GM12891 (cell line): ENCODE measurements around the gene SULF2.

Experiments
- DNase-seq: peaks from one replicate; pipeline ENCODE4 v3.0.0; 2011; ENCODE audit warnings: low spot score; ENCODE audit not compliant: insufficient read length
- FAIRE-seq: peaks from 2 replicates; lab custom pipeline; 2011; peaks lifted over from hg19 to GRCh38; lab: Jason Lieb, UNC
- PAX5 ChIP-seq: IDR thresholded peaks from 2 replicates; pipeline ENCODE4 v1.6.1; 2011; ENCODE audit warnings: low read length, moderate library complexity, mild to moderate bottlenecking; ENCODE audit not compliant: insufficient read depth, severe bottlenecking
- POLR2A ChIP-seq: IDR thresholded peaks from 2 replicates; pipeline ENCODE4 v1.6.1; 2011; ENCODE audit warnings: low read depth, low read length, control low read depth
- POLR2AphosphoS5 ChIP-seq: IDR thresholded peaks from 2 replicates; pipeline ENCODE4 v1.6.1; 2011; ENCODE audit warnings: low read depth, low read length, control low read depth
- POU2F2 ChIP-seq: IDR thresholded peaks from 2 replicates; pipeline ENCODE4 v1.6.1; 2011; ENCODE audit warnings: low read depth, mild to moderate bottlenecking, control low read depth, low read length, moderate library complexity
- SPI1 ChIP-seq: IDR thresholded peaks from 2 replicates; pipeline ENCODE4 v1.6.1; 2011; ENCODE audit warnings: low read depth, low read length, control low read depth
- TAF1 ChIP-seq: IDR thresholded peaks from 2 replicates; pipeline ENCODE4 v1.6.1; 2011; ENCODE audit warnings: low read depth, low read length, control low read depth

SULF2 gene

DNA sequence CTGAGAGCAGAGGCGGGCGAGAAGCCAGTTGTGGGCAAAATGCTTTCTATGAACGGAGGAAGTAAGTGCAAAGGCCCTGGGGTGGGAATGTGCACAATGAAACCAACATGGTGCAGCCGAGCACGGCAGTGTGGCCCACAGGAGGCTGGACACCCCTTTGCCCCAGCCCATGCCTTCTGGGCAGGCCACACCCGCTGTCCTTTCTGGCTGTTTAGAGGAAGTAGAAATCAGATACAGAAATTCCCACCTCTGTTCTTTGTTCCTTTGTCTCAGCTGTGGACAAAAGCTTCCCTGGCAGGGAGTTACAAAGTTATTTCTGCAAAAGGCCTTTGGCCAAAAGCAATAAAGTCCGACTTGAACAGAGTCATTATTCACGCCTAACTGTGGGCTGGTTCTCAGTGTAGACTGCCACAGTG is 11.9 kb downstream of the SULF2 start:
- DNase-seq (no peak), FAIRE-seq (no peak)

DNA sequence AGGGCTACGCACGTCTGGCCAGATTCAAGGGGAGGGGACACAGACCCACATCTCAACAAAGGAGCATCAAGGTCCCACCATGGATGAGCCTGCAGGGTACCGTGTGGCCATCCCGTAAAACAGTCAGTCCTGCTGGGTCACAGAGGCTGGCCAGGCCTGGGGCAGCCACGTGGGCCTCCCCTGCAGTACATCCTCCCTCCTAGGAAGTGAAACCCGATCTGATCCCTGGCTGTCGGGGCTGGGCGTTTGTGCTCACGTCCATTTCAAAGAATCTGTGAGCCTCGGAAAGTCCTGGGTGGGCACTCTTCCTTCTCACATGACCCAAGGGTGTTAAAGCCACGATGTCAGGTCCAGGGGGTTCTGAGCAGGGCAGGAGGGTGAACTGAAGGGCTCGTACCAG is 14.3 kb downstream of the SULF2 start:
- no peak for FAIRE-seq
- no peak for DNase-seq
- TF ChIP-seq SPI1 (no peak), TAF1 (no peak), POU2F2 (no peak), POLR2A (no peak), PAX5 (no peak)

More for the DNA sequence above, 11.9 kb downstream of the SULF2 start:
- TF ChIP-seq POLR2A (no peak), POU2F2 (no peak), TAF1 (no peak), POLR2AphosphoS5 (no peak), PAX5 (no peak), SPI1 (no peak)

DNA sequence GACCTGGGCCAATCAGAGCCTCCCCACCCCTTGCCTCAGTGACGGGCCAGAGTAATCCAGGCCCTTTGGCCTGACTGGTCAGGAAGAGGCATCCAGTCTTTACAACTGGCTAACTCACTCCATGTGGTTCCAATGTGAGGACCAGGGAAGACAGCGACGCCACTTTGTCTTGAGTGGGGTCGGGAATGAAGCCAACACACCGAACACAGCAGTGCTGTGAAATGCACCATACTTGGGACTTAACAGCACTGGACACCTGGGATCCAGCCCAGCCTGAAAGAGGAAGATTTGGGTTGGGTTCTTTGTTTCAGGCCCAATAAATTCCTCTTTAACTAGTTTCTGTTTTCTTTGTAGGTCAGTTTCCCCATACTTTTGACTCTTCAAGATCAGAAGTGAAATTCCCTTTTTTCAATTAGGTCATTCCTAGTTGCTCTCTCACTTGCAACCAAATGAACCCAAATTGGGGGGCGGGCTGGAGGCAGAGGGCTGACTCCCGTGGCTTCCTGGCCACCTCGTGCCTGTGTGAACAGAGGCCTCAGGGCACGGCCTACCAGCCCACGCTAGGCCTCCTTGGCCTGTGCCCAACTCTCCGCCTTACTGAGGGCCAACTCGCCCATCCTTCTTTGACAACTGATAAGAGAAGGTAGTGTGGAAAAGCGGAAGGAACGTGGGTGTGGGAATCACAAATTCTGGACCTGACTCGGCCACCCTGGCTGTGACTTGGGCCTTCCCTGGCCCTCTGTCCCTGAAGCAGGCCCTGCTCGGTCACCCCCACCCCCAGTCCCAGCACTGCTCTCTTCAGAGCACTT is 17.1 kb downstream of the SULF2 start:
- no peak for FAIRE-seq
- no peak for DNase-seq
- TF ChIP-seq TAF1 (no peak), PAX5 (no peak), POLR2A (no peak), POU2F2 (no peak), SPI1 (no peak), POLR2AphosphoS5 (no peak)

DNA sequence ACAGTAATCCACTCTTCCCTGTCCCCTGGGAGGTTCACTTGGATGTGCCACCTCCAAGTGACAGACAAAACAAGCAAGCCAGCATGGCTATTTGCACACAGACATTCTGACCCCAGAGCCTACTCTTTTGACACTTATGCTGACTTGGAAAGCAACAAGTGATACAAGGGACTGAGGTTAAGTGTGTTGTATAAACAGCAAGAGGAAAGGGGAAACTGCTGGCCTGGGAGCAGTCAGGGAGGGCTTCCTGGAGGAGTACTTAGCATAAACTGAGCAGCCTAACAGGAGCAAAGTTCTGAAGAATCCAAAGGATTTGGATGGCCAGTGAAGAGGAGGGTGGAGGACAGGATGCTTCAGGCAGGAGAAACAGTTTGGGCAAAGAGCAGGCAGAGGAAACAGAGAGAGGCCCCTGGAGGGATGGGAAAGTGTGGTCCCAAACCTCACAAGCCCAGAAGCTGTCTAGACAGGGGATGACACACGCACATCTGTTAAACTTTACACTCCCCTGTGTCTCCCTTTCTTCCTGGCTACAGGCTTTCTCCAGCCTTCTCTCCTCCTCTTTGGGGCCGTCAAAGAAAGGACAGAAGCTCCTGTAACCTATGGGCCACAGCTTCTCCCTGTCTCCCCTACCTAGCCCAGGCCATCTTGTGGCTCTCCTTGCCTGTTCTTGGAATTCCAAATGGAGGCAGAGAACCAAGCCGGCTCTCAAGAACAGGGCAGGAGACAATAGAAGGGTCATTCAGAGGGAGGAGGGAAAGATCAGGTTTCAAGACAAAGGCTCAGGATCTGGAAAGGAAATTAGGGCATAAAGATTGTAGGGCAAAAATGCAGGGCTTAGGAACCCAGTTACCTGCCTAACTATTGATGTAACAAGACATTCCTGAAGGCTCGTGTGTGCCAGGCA is 19.3 kb downstream of the SULF2 start:
- TF ChIP-seq TAF1 (no peak), POLR2A (no peak), POLR2AphosphoS5 (no peak), POU2F2 (no peak), SPI1 (no peak), PAX5 (no peak)
- no peak for FAIRE-seq
- DNase-seq, result no peak

DNA sequence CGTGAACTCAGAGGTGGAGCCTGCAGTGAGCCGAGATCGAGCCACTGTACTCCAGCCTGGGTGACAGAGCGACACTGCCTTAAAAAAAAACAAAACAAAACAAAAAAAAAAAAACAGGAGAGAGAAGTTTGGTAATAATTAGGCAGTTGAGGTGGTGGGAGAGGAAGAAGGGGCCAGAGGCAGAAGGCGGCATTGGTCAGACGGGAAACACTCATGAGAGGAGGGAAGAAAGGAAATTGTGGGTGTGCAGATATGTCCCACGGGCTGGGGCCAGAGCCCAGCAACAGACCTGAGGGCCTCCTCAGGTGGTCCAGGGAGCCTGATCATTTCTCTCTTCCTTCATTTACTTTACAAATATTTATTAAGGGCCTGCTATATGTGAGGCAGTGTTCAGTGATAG is 20.0 kb downstream of the SULF2 start:
- TF ChIP-seq SPI1, result no peak
- no peak for TF ChIP-seq TAF1
- TF ChIP-seq POLR2AphosphoS5, result no peak
- no peak for TF ChIP-seq PAX5
- TF ChIP-seq POLR2A, result no peak
- no peak for TF ChIP-seq POU2F2
- FAIRE-seq, result no peak
- DNase-seq, result no peak

DNA sequence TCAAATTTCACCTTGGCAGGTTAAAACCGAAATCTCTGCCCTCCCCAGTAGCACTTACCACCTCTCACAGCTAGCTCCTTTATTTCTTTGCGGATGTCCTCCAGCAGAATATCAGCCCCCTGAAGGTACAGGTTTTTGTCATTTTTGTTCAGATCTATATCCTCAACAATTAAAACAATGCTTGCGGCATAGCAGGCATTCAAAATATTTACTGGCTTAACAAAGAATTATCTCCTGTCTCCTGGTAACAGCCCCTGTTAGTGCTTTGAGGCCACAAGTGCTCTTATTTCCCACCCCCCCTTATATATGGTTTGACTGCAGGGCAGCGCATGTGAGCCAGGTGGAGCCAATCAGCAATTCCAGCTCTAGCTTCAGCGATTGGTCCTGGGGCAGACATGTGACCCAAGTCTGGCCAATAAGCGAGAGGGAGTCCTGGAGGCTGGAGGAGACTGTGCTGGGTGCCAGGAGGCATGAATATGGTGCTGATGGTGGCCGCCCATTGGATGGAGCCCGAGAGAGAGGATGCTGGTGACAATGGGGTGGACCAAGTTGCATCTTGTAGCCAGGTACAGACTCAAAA is 21.0 kb downstream of the SULF2 start:
- no peak for TF ChIP-seq POLR2A
- no peak for TF ChIP-seq POLR2AphosphoS5
- no peak for TF ChIP-seq POU2F2
- no peak for TF ChIP-seq PAX5
- TF ChIP-seq TAF1, result no peak
- no peak for TF ChIP-seq SPI1
- DNase-seq, result no peak
- no peak for FAIRE-seq

DNA sequence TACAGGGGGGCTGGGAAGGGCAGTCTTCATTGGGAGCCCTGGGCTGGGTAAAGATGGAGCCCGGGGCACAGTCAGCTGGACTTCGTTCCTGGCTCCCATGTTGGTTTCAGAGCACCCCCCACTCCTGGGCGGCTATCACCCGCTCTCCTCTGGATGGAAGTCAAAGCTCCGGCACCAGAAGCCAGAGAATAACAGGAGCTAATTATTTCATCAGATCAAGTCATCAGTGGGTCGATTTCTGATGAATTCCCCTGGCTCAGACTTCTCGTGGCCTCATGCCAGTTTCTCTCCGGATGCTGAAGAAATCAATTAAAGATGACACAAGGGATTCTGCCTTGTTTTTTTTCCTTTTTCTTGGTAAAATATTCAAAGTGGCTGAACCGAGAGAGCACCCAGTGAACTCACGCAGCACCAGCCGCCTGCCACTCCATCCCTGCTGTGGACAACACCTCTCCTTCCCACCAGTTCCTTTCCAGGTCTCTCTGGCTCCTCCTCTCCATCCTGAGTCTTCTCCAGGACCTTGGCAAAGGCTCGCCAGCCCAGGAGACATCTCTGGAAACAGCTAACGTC is 22.5 kb downstream of the SULF2 start:
- TF ChIP-seq TAF1, result no peak
- no peak for TF ChIP-seq PAX5
- no peak for TF ChIP-seq POLR2AphosphoS5
- TF ChIP-seq POU2F2, result no peak
- no peak for TF ChIP-seq SPI1
- no peak for TF ChIP-seq POLR2A
- FAIRE-seq (no peak), DNase-seq (no peak)

DNA sequence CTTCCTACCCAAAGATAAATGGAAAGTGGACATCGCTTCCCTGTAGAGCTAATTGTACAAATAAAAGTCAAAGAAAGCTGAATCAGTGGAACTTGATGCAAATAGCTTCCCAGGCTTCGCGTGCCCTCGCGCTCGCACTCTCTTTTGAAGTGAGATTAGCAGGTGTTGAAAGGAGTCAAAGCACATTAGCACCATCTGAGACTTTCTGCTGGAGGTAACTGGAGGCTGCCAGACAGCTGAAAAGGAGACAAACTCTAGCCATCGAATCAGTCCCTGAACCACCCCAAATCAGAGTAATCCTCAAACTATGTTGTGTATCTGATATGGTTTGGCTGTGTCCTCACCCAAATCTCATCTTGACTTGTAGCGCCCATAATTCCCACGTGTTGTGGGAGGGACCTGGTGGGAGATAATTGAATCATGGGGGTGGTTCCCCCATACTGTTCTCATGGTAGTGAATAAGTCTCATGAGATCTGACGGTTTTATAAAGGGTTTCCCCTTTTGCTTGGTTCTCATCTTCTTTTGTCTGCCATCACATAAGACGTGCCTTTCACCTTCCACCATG is 23.7 kb downstream of the SULF2 start:
- TF ChIP-seq POLR2A, result no peak
- TF ChIP-seq POU2F2, result no peak
- no peak for TF ChIP-seq TAF1
- no peak for TF ChIP-seq POLR2AphosphoS5
- no peak for TF ChIP-seq SPI1
- no peak for TF ChIP-seq PAX5
- DNase-seq (no peak), FAIRE-seq (no peak)

DNA sequence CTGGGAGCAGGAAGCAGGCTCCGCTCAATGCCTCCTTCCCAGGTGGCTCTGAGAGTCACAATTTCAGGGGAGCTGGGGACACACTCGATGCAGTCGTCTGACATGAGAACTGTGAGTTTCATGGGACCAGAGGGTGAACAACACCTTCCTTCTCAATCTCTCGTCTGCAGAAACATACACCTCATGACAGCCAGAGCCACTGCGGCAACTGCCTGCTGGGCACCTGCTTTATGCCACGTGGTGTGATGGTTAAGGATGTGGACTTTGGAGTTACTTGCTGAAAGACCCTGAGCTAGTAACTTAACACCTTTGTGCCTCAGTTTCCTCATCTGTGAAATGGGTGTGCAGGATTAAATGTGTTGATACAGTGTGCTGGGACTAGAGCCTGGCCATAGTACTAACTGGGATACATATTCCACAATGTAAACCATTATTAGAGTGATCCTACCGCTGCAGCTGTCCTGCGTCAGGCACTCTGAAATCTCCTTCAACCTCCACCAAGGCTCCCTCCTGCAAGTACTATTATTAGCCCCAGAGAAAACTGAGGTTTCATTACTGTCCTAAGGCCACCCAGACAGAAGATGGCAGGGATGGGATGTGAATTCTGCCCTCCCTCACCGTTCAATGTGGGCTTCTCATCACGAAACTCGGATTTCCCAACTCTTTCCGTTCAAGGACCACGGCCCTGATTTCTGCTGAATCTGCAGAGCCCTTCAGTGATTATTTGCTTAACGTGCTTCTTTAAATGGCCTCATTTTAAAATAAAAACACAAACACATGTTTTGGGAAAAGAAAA is 24.4 kb downstream of the SULF2 start:
- no peak for FAIRE-seq
- DNase-seq, result no peak
- no peak for TF ChIP-seq PAX5
- no peak for TF ChIP-seq POLR2AphosphoS5
